HEK293T (cell line): ENCODE results near the gene SERPINH1.

Experiments
- CTCF ChIA-PET: fragments of 350-600 bp; formaldehyde crosslinking; extraction: SDS; loops from one replicate; lab custom pipeline; 2021; ENCODE audit warnings: antibody characterized with exemption, inconsistent platforms; lab: Yijun Ruan, JAX
- POLR2A ChIA-PET: fragments of 350-600 bp; formaldehyde crosslinking; extraction: SDS; loops from one replicate; lab custom pipeline; 2020; ENCODE audit warnings: antibody characterized with exemption, inconsistent platforms; lab: Yijun Ruan, JAX
- DNase-seq: peaks from one replicate; pipeline ENCODE4 v3.0.0; 2012; ENCODE audit warnings: mixed read lengths; ENCODE audit errors: extremely low spot score
- ARNT ChIP-seq: fragments of 450-650 bp; IDR thresholded peaks from 2 replicates; pipeline ENCODE4 v1.6.1; 2017; ENCODE audit warnings: mild to moderate bottlenecking
- BHLHE40 ChIP-seq: fragments of 450-650 bp; IDR thresholded peaks from 2 replicates; pipeline ENCODE4 v1.6.1; 2016; ENCODE audit warnings: mild to moderate bottlenecking, moderate library complexity, borderline replicate concordance
- CTBP1 ChIP-seq: fragments of 450-650 bp; IDR thresholded peaks from 2 replicates; pipeline ENCODE4 v1.6.1; 2016; ENCODE audit warnings: borderline replicate concordance
- ELF4 ChIP-seq: fragments of 450-650 bp; IDR thresholded peaks from 2 replicates; pipeline ENCODE4 v1.6.1; 2017; ENCODE audit warnings: antibody characterized with exemption
- FOXA1 ChIP-seq: fragments of 450-650 bp; IDR thresholded peaks from 2 replicates; pipeline ENCODE4 v1.6.1; 2016; ENCODE audit warnings: mild to moderate bottlenecking
- FOXK2 ChIP-seq: fragments of 450-650 bp; IDR thresholded peaks from 2 replicates; pipeline ENCODE4 v1.6.1; 2016; ENCODE audit warnings: mild to moderate bottlenecking
- FOXM1 ChIP-seq: fragments of 450-650 bp; IDR thresholded peaks from 2 replicates; pipeline ENCODE4 v1.6.1; 2017; ENCODE audit warnings: mild to moderate bottlenecking, borderline replicate concordance
- HDGF ChIP-seq: fragments of 450-650 bp; IDR thresholded peaks from 2 replicates; pipeline ENCODE4 v1.6.1; 2017; ENCODE audit warnings: antibody characterized with exemption, borderline replicate concordance
- L3MBTL2 ChIP-seq: fragments of 450-650 bp; conservative IDR thresholded peaks from 2 replicates; pipeline ENCODE4 v1.6.1; 2016; ENCODE audit warnings: mild to moderate bottlenecking
- LEF1 ChIP-seq: fragments of 450-650 bp; IDR thresholded peaks from 2 replicates; pipeline ENCODE4 v1.6.1; 2017; ENCODE audit warnings: mild to moderate bottlenecking, borderline replicate concordance
- NFRKB ChIP-seq: fragments of 450-650 bp; IDR thresholded peaks from 2 replicates; pipeline ENCODE4 v1.6.1; 2016; ENCODE audit warnings: mild to moderate bottlenecking, moderate library complexity
- PKNOX1 ChIP-seq: fragments of 450-650 bp; IDR thresholded peaks from 2 replicates; pipeline ENCODE4 v1.6.1; 2016
- SP1 ChIP-seq: fragments of 450-650 bp; IDR thresholded peaks from 2 replicates; pipeline ENCODE4 v1.6.1; 2017
- SUZ12 ChIP-seq: fragments of 450-650 bp; IDR thresholded peaks from 2 replicates; pipeline ENCODE4 v1.6.1; 2016; ENCODE audit warnings: mild to moderate bottlenecking
- TARDBP ChIP-seq: fragments of 450-650 bp; IDR thresholded peaks from 2 replicates; pipeline ENCODE4 v1.6.1; 2016
- ZNF384 ChIP-seq: fragments of 450-650 bp; IDR thresholded peaks from 2 replicates; pipeline ENCODE4 v1.6.1; 2016

The SERPINH1 gene

GRCh38 chr11:75557666-75558494 is 4.2 kb upstream of the SERPINH1 start:
- no peak for DNase-seq
- CTCF ChIA-PET, result no interaction called here
- TF ChIP-seq LEF1 (no peak), SP1 (no peak), ELF4 (no peak), L3MBTL2 (no peak), BHLHE40 (no peak), TARDBP (no peak), CTBP1 (no peak), FOXK2 (no peak), NFRKB (no peak), HDGF (no peak), FOXA1 (no peak), FOXM1 (no peak)
- POLR2A ChIA-PET, result no interaction called here

DNA sequence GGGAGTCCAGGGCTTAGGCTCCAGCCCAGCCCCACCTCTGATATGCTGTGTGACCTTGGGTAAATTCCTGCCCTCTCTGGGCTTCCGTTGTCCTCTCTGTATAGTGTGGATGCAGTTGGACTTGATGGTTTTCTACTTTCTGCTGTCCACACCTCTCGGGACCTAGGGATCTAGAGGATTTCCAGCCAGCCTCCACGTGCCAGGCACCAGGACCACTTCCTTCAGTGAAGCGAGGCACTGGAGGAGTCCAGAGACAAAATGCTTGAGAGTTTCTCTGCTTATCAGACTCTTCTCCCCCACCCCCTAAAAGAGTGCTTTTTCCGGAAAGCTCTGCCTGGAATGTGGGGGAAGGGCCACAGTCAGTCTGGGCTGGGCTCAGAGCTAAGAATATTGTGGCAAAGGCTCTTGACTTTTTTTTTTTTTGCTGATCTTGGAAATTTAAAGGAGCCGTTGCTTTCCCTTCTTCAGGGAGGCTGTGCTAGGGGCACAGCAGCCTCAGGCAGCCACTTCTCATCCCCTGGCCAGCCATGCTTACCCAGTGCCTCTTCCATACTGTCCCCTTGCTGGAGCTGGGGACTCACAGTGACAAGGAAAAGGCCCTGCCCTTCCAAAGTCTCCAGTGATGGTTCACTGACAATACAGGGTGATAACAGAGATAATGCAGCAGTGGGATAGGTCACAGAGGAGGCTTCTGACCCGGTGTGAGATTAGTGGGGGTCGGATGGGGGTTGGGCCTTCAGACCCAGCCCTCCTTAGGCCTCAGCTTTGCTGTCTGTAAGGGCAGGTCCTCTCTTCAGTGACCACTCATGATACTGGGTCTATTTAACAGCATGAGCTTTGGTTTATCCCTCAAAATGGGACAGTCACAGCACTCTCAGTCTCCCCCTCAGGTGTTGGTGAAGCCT is 2.9 kb upstream of the SERPINH1 start:
- POLR2A ChIA-PET, result interaction anchor here (0.7 to 1.8 kb wide), 6 partner anchors 10 to 159 kb away, joined by 3 to 10 read pairs (median 4); no protein-coding TSS in a partner anchor
- CTCF ChIA-PET, result interaction anchor here (0.6 kb wide), 1 partner anchor 116 kb away, joined by 3 read pairs; no protein-coding TSS in a partner anchor
- DNase-seq, result no peak
- TF ChIP-seq L3MBTL2 (no peak), CTBP1 (no peak), SUZ12 (no peak), PKNOX1 (no peak), SP1 (no peak), ZNF384 (no peak), HDGF (no peak), BHLHE40 (no peak), FOXA1 (no peak), FOXM1 (no peak), NFRKB (no peak)

GRCh38 chr11:75560644-75561043 is 1.4 kb upstream of the SERPINH1 start:
- TF ChIP-seq NFRKB (no peak), ZNF384 (no peak), L3MBTL2 (no peak), HDGF (no peak), SUZ12 (no peak), LEF1 (no peak), TARDBP (no peak), FOXM1 (no peak), CTBP1 (no peak), ELF4 (no peak), FOXA1 (no peak)
- POLR2A ChIA-PET, result interaction anchor here (1.2 to 3.0 kb wide), 2 partner anchors 12 to 160 kb away, joined by 3 to 50 read pairs; no protein-coding TSS in a partner anchor
- CTCF ChIA-PET, result interaction anchor here (0.8 kb wide), 1 partner anchor 14 kb away, joined by 5 read pairs; no protein-coding TSS in a partner anchor
- DNase-seq, result no peak

DNA sequence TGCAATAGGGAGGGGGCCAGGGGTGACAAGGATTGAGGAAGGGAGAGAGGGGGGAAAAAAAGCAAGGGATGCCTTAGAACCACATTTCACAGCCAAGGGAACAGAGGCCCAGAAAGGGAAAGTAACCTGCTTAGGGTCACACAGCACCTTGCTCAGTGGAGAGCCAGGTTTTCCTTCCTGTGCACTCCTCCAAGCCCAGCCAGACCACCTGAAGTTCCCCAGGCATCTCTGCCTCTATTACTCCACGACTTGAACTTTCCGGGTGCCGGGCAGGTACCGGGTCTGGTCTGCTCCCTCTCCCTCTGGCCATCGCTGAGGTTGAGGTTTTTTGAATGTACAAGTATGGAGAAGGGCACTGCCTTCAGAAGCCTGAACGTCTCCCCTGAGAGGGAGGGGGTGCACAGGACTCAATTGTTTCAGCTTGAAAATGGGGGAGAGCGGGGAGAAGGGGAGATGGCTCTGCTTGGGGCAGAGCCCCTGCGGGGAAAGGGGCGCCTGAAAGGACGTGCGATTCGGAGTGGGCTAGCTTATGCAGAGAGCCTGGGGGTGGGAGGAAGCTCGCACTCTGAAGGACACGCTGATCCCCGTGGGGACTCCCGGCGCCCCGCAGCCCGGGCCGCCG is 516 bp upstream of the SERPINH1 start:
- TF ChIP-seq TARDBP (no peak), HDGF (no peak), SUZ12 (no peak), ZNF384 (no peak), ARNT (no peak), L3MBTL2 (no peak), ELF4 (no peak), FOXM1 (no peak), NFRKB (no peak), PKNOX1 (no peak), LEF1 (no peak), FOXK2 (no peak), CTBP1 (no peak)
- DNase-seq, result no peak
- CTCF ChIA-PET, result no interaction called here
- POLR2A ChIA-PET, result interaction anchor here (1.0 to 3.0 kb wide), 6 partner anchors 8 to 23 kb away, joined by 3 to 50 read pairs (median 19); no protein-coding TSS in a partner anchor

GRCh38 chr11:75562836-75563484 is 907 bp downstream of the SERPINH1 start:
- ChIA-PET CTCF (interaction anchor here (0.6 to 1.0 kb wide), 2 partner anchors 15 to 35 kb away, joined by 3 to 5 read pairs; no protein-coding TSS in a partner anchor), POLR2A (interaction anchor here (0.5 to 3.0 kb wide), 17 partner anchors 9 to 339 kb away, joined by 3 to 50 read pairs (median 3); no protein-coding TSS in a partner anchor)
- DNase-seq, result no peak
- peak; percentile 65; the same call in 1 of the 2 replicates for TF ChIP-seq L3MBTL2
- TF ChIP-seq SP1, result no peak
